Neural cell (in vitro differentiated cells): ENCODE results near the gene WDR73. TPM values are rescaled to one million over a fixed set of nuclear protein-coding genes. Genes with fewer than 3 reads are reported as not detected.

Experiments used
- H2AFZ ChIP-seq: fragments of 200-600, 300-800 bp; sonication (generic), shearing (Covaris generic); 2 replicates; pipeline ENCODE4 v1.6.0; 2014; ENCODE audit warnings: low read depth, mild to moderate bottlenecking, antibody characterized with exemption, low read length, moderate library complexity
- H3F3A ChIP-seq: fragments of 200-600 bp; shearing (Covaris generic); 2 replicates; pipeline ENCODE4 v1.6.1; 2016; ENCODE audit warnings: mild to moderate bottlenecking, moderate library complexity, mixed read lengths, antibody characterized with exemption, low read length; ENCODE audit not compliant: insufficient read depth, poor library complexity, severe bottlenecking
- H3K27ac ChIP-seq: fragments of 200-600, 300-800 bp; sonication (generic), shearing (Covaris generic); 2 replicates; pipeline ENCODE4 v1.5.1; 2014; ENCODE audit warnings: mild to moderate bottlenecking, low read length, moderate library complexity
- H3K27me3 ChIP-seq: fragments of 300-800, 200-600 bp; sonication (generic), shearing (Covaris generic); 2 replicates; pipeline ENCODE4 v1.6.0; 2014; ENCODE audit warnings: mild to moderate bottlenecking, low read depth, low read length, moderate library complexity; ENCODE audit not compliant: insufficient read depth
- H3K36me3 ChIP-seq: fragments of 300-800, 200-600 bp; sonication (generic), shearing (Covaris generic); 2 replicates; pipeline ENCODE4 v1.5.1; 2014; ENCODE audit warnings: mild to moderate bottlenecking, antibody characterized with exemption, low read length, moderate library complexity; ENCODE audit not compliant: insufficient read depth
- H3K4me2 ChIP-seq: fragments of 300-800, 200-600 bp; sonication (generic), shearing (Covaris generic); 2 replicates; pipeline ENCODE4 v1.6.0; 2014; ENCODE audit warnings: mild to moderate bottlenecking, low read length
- H3K4me3 ChIP-seq: fragments of 300-800, 200-600 bp; sonication (generic), shearing (Covaris generic); 2 replicates; pipeline ENCODE4 v1.5.1; 2014; ENCODE audit warnings: mild to moderate bottlenecking, low read length, moderate library complexity
- H3K79me2 ChIP-seq: fragments of 200-600 bp; shearing (Covaris generic); replicated peaks from 2 replicates; pipeline ENCODE4 v1.6.0; 2014; ENCODE audit warnings: mild to moderate bottlenecking, low read length, moderate library complexity; ENCODE audit not compliant: insufficient read depth
- H3K9ac ChIP-seq: fragments of 300-800, 200-600 bp; sonication (generic), shearing (Covaris generic); 2 replicates; pipeline ENCODE4 v1.6.1; 2016; ENCODE audit warnings: mild to moderate bottlenecking, low read length, mixed read lengths
- H3K9me2 ChIP-seq: fragments of 200-600 bp; shearing (Covaris generic); 2 replicates; pipeline ENCODE4 v1.6.1; 2016; ENCODE audit warnings: mild to moderate bottlenecking, low read length, mixed read lengths; ENCODE audit not compliant: insufficient read depth
- H3K9me3 ChIP-seq: fragments of 200-600, 300-800 bp; sonication (generic), shearing (Covaris generic); 2 replicates; pipeline ENCODE4 v1.6.1; 2016; ENCODE audit warnings: mild to moderate bottlenecking, mixed run types, low read length, moderate library complexity, mixed read lengths
- H4K20me1 ChIP-seq: fragments of 200-600 bp; shearing (Covaris generic); 2 replicates; pipeline ENCODE4 v1.6.1; 2016; ENCODE audit warnings: mild to moderate bottlenecking, mixed run types; ENCODE audit not compliant: insufficient read depth
- CTCF ChIP-seq: fragments of 450-650 bp; IDR thresholded peaks from 2 replicates; pipeline ENCODE4 v1.5.1; 2014; ENCODE audit warnings: antibody characterized with exemption, mild to moderate bottlenecking, moderate library complexity; ENCODE audit not compliant: poor library complexity, severe bottlenecking
- EP300 ChIP-seq: fragments of 450-650 bp; conservative IDR thresholded peaks from 2 replicates; pipeline ENCODE4 v1.6.1; 2014; ENCODE audit warnings: antibody characterized with exemption, mild to moderate bottlenecking, moderate library complexity; ENCODE audit not compliant: poor library complexity, severe bottlenecking
- EZH2 ChIP-seq: fragments of 200-600, 300-800 bp; shearing (Covaris generic), sonication (generic); IDR thresholded peaks from 2 replicates; pipeline ENCODE4 v1.6.1; 2014; ENCODE audit warnings: antibody characterized with exemption, low read length, borderline replicate concordance, mild to moderate bottlenecking; ENCODE audit not compliant: insufficient read depth, poor library complexity, severe bottlenecking
- MXI1 ChIP-seq: fragments of 450-650 bp; conservative IDR thresholded peaks from 2 replicates; pipeline ENCODE4 v1.6.1; 2014; ENCODE audit warnings: antibody characterized with exemption, mild to moderate bottlenecking; ENCODE audit not compliant: poor library complexity, severe bottlenecking
- POLR2AphosphoS5 ChIP-seq: IDR thresholded peaks from 2 replicates; pipeline ENCODE4 v1.6.1; 2012
- RAD21 ChIP-seq: fragments of 450-650 bp; conservative IDR thresholded peaks from 2 replicates; pipeline ENCODE4 v1.6.1; 2014; ENCODE audit warnings: antibody characterized with exemption, mild to moderate bottlenecking, moderate library complexity
- REST ChIP-seq: IDR thresholded peaks from 2 replicates; pipeline ENCODE4 v1.6.1; 2012; ENCODE audit warnings: borderline replicate concordance
- TAF1 ChIP-seq: IDR thresholded peaks from 2 replicates; pipeline ENCODE4 v1.6.1; 2012; ENCODE audit warnings: low read depth
- polyA plus RNA-seq: library from polyadenylated mRNA; depleted of rRNA; stranded (reverse); fragments of >200 nt; gene quantifications from 2 replicates; pipeline ENCODE4 v1.2.3, GENCODE V29; 2014

Gene WDR73
- polyA plus RNA-seq, 1 donor from 2014 or later = 75.4 TPM

GRCh38 chr15:84661001-84661400 is 6.9 kb upstream of the WDR73 start:
- H2AFZ ChIP-seq = no peak overlapping the region
- no peaks in the 10 kb centered on the region for H4K20me1 ChIP-seq
- no peaks in the 10 kb centered on the region for H3K9me3 ChIP-seq
- H3K27ac ChIP-seq = no peak overlapping the region
- no peak overlapping the region for H3K4me3 ChIP-seq
- no peaks in the 10 kb centered on the region for H3K79me2 ChIP-seq
- H3K36me3 ChIP-seq = no peaks in the 10 kb centered on the region
- H3K9me2 ChIP-seq = no peaks in the 10 kb centered on the region
- no peak for TF ChIP-seq TAF1
- no peak for TF ChIP-seq RAD21
- no peak for TF ChIP-seq CTCF
- TF ChIP-seq REST = no peak
- no peak for TF ChIP-seq EP300
- no peak for TF ChIP-seq MXI1
- TF ChIP-seq EZH2 = no peak
- no peaks in the 10 kb centered on the region for H3K27me3 ChIP-seq
- H3F3A ChIP-seq = no peaks in the 10 kb centered on the region
- H3K9ac ChIP-seq = no peak overlapping the region
- H3K4me2 ChIP-seq = no peak overlapping the region

- Histone ChIP-seq H3K4me2 (no peak overlapping the region), H3K79me2 (no peaks in the 10 kb centered on the region), H3K27me3 (no peaks in the 10 kb centered on the region), H3F3A (no peaks in the 10 kb centered on the region), H4K20me1 (no peaks in the 10 kb centered on the region), H3K4me3 (no peak overlapping the region), H3K9me2 (no peaks in the 10 kb centered on the region), H3K9ac (no peak overlapping the region), H2AFZ (no peak overlapping the region), H3K9me3 (no peaks in the 10 kb centered on the region), H3K36me3 (no peaks in the 10 kb centered on the region), H3K27ac (no peak overlapping the region)
- TF ChIP-seq RAD21 (no peak), EP300 (no peak), TAF1 (no peak), EZH2 (no peak), POLR2AphosphoS5 (no peak), CTCF (no peak)
Observed at GRCh38 chr15:84659904-84660781, 6.1 kb upstream of the WDR73 start.
